ENCODE data around the gene GREM2.

DNA sequence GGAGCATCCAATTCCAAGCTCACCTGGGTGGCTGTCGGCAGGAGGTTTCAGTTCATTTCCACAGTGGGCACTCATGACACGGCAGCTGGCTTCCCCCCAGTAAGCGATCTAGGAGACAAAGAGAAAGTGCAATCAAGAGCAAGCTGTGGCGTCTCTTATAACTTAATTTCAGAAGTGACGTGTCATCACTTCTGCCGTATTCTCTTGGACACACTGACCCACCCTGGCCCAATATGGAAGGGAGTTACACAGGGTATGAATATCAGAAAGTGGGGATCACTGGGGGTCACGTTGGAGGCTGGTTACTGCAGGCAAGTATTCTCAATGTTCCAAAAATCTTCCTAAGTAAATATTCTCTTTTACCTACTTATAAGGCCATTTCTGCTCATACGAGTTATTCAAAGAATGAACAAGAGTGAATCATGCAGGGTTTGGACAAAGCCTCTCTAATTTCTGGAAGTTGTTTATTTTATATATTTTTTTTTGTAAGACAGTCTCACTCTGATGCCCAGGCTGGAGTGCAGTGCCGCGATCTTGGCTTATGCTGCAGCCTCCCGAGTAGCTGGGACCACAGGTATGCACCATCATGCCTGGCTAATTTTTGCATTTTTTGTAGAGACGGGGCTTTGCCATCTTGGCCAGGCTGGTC is 46.5 kb upstream of the GREM2 start:
- no peak for TF ChIP-seq EZH2 (IDR thresholded peaks at IDR 0.05; ENCODE audit: borderline replicate concordance, low read depth, low read length, severe bottlenecking)
- TF ChIP-seq, protein P1, sequence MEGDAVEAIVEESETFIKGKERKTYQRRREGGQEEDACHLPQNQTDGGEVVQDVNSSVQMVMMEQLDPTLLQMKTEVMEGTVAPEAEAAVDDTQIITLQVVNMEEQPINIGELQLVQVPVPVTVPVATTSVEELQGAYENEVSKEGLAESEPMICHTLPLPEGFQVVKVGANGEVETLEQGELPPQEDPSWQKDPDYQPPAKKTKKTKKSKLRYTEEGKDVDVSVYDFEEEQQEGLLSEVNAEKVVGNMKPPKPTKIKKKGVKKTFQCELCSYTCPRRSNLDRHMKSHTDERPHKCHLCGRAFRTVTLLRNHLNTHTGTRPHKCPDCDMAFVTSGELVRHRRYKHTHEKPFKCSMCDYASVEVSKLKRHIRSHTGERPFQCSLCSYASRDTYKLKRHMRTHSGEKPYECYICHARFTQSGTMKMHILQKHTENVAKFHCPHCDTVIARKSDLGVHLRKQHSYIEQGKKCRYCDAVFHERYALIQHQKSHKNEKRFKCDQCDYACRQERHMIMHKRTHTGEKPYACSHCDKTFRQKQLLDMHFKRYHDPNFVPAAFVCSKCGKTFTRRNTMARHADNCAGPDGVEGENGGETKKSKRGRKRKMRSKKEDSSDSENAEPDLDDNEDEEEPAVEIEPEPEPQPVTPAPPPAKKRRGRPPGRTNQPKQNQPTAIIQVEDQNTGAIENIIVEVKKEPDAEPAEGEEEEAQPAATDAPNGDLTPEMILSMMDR (IDR thresholded peaks at IDR 0.05; ENCODE audit: extremely low read depth in 1 of 2, insufficient read depth in 1 of 2, low read depth in 1 of 2, low read length in 2 of 2): no peak
